Measurements from ENCODE around the gene STX1A. TPM values are rescaled to one million over a fixed set of nuclear protein-coding genes. Genes with fewer than 3 reads are reported as not detected.

STX1A gene
- 14.8 and 17.0 TPM in 2 replicates for total RNA-seq

DNA sequence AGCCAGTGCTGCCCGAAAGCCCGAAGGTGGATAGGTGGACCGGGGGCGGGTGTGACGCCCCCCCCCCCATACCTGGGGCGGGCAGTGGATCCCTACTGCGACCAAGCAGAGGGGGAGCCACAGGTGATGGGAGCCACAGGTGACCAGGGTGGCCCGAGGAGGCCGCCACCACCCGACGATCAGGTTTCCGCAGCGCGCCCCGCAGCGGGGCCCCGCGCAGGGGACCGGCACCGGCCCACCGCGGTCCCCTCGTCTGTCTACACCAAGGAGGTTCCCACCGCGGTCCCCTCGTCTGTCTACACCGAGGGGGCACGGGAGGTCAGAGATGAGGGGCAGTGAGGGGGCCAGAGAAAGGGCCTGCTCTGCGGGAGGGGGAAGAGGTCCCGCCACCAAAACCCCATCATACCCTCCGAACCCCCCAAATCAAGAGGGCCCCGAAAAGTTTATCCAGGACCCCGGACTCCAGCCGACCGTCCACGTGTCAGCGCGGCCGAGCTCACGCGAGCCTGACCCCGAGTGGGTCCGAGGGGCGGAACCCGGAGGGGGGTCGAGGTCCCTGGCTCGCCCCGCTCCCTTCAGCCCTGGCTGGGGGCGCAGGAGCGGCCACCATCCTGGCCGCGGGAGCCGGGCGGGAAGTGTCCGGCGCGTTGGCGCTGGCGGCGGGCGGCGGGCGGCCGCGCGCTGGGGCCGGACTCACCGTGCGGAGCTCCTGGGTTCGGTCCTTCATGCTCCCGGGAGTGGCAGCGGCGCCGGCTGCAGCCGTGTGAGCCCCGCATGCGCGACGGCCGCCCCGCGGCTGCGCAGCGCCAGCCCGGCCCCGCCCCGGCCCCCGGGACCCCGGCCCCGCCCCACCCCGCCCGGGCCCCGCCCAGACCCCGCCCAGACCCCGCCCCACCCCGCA lies at the start of gene STX1A:
Gene STX1A, minus strand, starts transcription at position 765 of the 901 bp plus-strand sequence. Its CDS starts 38 bp downstream, at position 727.

DNA sequence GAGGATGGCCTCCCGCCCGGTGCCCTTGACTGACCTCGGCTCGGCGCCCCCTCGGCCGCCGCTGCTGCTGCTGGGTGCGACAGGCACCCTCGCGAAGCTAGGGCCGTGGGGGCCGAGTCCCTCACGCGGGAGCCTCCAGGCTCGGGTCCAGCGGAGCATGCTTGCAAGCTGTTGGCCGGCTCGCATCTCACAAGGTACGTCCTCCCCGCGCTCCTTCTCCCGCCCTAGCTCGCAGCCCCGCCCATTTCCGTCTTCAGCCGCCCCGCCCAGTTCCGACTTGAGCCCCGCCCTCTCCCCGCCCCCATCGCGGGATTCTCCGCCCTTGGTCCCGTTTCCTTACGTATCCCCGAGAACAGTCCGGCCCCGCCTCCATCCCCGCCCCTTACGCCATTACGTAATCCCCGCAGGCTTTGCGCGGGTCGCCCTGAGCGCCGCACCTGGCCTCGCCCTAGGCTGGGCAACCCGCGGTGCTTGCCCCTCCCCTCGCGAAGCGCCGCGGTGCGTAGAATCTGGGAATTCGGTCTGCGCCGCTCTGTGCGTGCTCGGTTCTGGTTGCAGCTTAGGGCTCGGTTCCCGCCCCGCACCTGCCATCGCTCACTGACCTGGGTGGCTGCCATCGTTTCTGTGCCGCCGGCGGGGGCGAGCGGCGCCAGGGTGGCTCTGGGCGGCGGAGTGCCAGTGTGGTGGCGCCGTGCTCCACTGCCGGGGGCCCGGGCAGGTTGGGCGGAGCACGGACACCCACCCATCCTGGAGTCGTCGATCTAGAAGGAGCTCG lies 19.3 kb upstream of the STX1A start, which contains the start of gene ABHD11:
Gene ABHD11, minus strand, starts transcription at position 191 of the 775 bp plus-strand sequence. Its CDS starts 32 bp downstream, at position 159.

GRCh38 chr7:73683056-73683787 lies 36.2 kb downstream of the STX1A start, which contains the start of the genes BUD23 and DNAJC30:
TSS of gene BUD23 (plus strand) at chr7:73683597. CDS start at chr7:73683626, 29 bp downstream.
TSS of gene DNAJC30 (minus strand) at chr7:73683453. CDS start at chr7:73683423, 30 bp downstream.

DNA sequence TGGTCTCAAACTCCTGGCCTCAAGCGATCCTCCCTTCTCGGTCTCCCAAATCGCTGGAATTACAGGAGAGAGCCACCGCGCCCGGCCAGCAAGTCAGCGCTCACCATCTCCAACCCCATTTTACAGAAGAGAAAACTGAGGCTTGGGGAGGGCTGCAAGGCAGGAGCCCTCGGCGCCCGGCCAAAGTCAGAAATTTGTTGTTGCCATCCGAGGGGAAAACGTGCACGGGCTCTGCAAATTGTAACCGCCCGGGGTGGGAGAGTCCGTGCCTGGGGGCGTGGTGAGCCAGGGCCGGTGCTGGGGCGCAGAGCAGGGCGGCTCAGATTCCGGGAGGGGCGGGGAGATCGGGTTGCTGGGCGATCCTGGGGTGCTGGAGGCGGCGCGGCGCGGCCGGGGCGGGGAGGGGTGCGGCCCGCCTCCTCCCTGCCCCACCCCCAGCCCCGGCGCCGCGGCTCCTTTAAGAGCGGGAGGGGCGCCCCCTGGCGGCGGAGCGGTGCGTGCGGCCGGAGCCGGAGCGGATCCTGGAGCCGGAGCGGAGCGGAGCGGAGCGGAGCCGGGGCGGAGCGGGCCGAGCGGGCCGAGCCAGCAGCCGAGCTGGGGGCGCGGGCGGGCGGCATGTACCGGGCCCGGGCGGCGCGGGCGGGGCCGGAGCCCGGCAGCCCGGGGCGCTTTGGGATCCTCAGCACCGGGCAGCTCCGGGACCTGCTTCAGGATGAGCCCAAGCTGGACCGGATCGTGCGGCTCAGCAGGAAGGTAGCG lies 51.9 kb downstream of the STX1A start, which contains the start of gene VPS37D:
Gene VPS37D, plus strand, starts transcription at position 488 of the 759 bp plus-strand sequence. Its CDS starts 128 bp downstream, at position 616.

Small RNA genes lying within 50 kb of the gene (small RNA-seq; reads per million reads assigned to genes)
- gene MIR4284 (not detected), gene RN7SL265P (not detected)

Other genes with a start within 250 kb of the STX1A start
- gene BAZ1B, start 197.4 kb downstream of the STX1A start, total RNA-seq = 97.5 and 99.4 TPM in 2 replicates
- gene BCL7B, start 162.0 kb downstream of the STX1A start, total RNA-seq = 31.8 and 34.6 TPM in 2 replicates
- 30.3 and 31.4 TPM in 2 replicates for gene TBL2, start 141.1 kb downstream of the STX1A start, total RNA-seq
- gene MLXIPL, start 95.1 kb downstream of the STX1A start, total RNA-seq = not detected in 2 replicates
- 1.9 and 2.1 TPM in 2 replicates for gene VPS37D, start 51.8 kb downstream of the STX1A start, total RNA-seq
- gene DNAJC30, start 36.2 kb downstream of the STX1A start, total RNA-seq = 2.7 and 3.1 TPM in 2 replicates
- gene BUD23, start 36.1 kb downstream of the STX1A start, total RNA-seq = 46.1 and 48.5 TPM in 2 replicates
- gene ABHD11, start 19.1 kb upstream of the STX1A start, total RNA-seq = 7.4 and 10.1 TPM in 2 replicates
- gene CLDN3, start 50.6 kb upstream of the STX1A start, total RNA-seq = 0.27 and 0.43 TPM in 2 replicates
- gene CLDN4, start 111.3 kb upstream of the STX1A start, total RNA-seq = under 0.01 TPM in 1 of 2 replicates, not detected in the other
- gene METTL27, start 122.8 kb upstream of the STX1A start, total RNA-seq = 0.66 and 4.7 TPM in 2 replicates
- not detected in 2 replicates for gene TMEM270, start 141.5 kb upstream of the STX1A start, total RNA-seq

Measured in thoracic aorta endothelial cell (primary cell).